Measurements from ENCODE around the gene ANKRD26. TPM values are rescaled to one million over a fixed set of nuclear protein-coding genes. Genes with fewer than 3 reads are reported as not detected.

Gene ANKRD26
- total and polyA plus RNA-seq, 2 of the 13 experiments (the other 11 are each of a cell fraction or from before 2014, with no cell fraction given) = 1.5 to 9.6 TPM

- no peaks in the 10 kb centered on the region for H3K9me3 ChIP-seq (ENCODE audit: low read length)
- BruUV-seq (replicated peaks) = no TSS peak
- FAIRE-seq (no peak), DNase-seq (ENCODE audit: low spot score) (no peak), ATAC-seq (no peak)
- H3K4me1 ChIP-seq (ENCODE audit: insufficient read depth, low read length) = no peaks in the 10 kb centered on the region
- ChIA-PET CTCF (ENCODE audit: low intra/inter-chr PET ratio, low total read pairs) (no interaction called here), POLR2A (no interaction called here)
- no peak overlapping the region for H3K27ac ChIP-seq (ENCODE audit: extremely low read length, insufficient read depth, low read length)
- WGBS (ENCODE audit: low lambda C conversion rate) = 71% methylated on average over 5 of the region's 7 CpGs
- H3K36me3 ChIP-seq (replicated peaks in 1 of 2; ENCODE audit: control insufficient read depth in 1 of 2, insufficient read depth in 2 of 2, low read length in 2 of 2) = no peaks in the 10 kb centered on the region; a peak in 1 of 5 replicates
- H2AFZ ChIP-seq (ENCODE audit: low read length) = no peak overlapping the region
- H3K4me2 ChIP-seq (ENCODE audit: low read depth, low read length) = no peak overlapping the region
- no peak overlapping the region for H3K9ac ChIP-seq (ENCODE audit: insufficient read depth, low read depth, low read length)
- intact Hi-C loops (cut with micrococcal nuclease; ENCODE audit: unreplicated experiment) (no loop called here), in situ Hi-C loops (cut with HindIII; ENCODE audit: extremely low pct_ligation_motif_present, low pct_unique_long_range_greater_than_20kb) (no loop called here)
- H3K27me3 ChIP-seq (ENCODE audit: control insufficient read depth in 1 of 2, insufficient read depth in 2 of 2, low read length in 2 of 2) = no peaks in the 10 kb centered on the region
- H3K79me2 ChIP-seq (ENCODE audit: insufficient read depth, low read length) = no peaks in the 10 kb centered on the region
- no peaks in the 10 kb centered on the region for H4K20me1 ChIP-seq (ENCODE audit: insufficient read depth, low read length)
- H3K4me3 ChIP-seq (replicated peaks in 1 of 3; ENCODE audit: insufficient read depth in 1 of 3, low read depth in 2 of 3, low read length in 3 of 3) = no peak overlapping the region
- no peak for TF ChIP-seq SIX4 (CRISPR knock-in tag; IDR thresholded peaks at IDR 0.05)
- TF ChIP-seq ZBTB33 (CRISPR knock-in tag; IDR thresholded peaks at IDR 0.05) = no peak
- TF ChIP-seq ZNF276 (CRISPR knock-in tag; IDR thresholded peaks at IDR 0.05; ENCODE audit: low read depth) = no peak
- TF ChIP-seq ZGPAT (CRISPR knock-in tag; IDR thresholded peaks at IDR 0.05) = no peak
- TF ChIP-seq ZMYM4 (CRISPR knock-in tag; IDR thresholded peaks at IDR 0.05) = no peak
- no peak for TF ChIP-seq STAT5B (CRISPR knock-in tag; IDR thresholded peaks at IDR 0.05)
- TF ChIP-seq POLR2AphosphoS5 (IDR thresholded peaks at IDR 0.05; ENCODE audit: low read depth, low read length) = no peak
- no peak for TF ChIP-seq ATF3 (CRISPR knock-in tag; IDR thresholded peaks at IDR 0.05)
- no peak for TF ChIP-seq GATAD1 (CRISPR knock-in tag; IDR thresholded peaks at IDR 0.05)
- TF ChIP-seq ZEB1 (IDR thresholded peaks at IDR 0.05; ENCODE audit: insufficient replicate concordance, low read depth) = no peak
- TF ChIP-seq AHDC1 (CRISPR knock-in tag; IDR thresholded peaks at IDR 0.05; ENCODE audit: borderline replicate concordance) = no peak
- no peak for TF ChIP-seq ZNF713 (CRISPR knock-in tag; IDR thresholded peaks at IDR 0.05)
- no peak for TF ChIP-seq ZNF776 (CRISPR knock-in tag; IDR thresholded peaks at IDR 0.05)
- TF ChIP-seq MXD1 (CRISPR knock-in tag; IDR thresholded peaks at IDR 0.05) = no peak
Measured at GRCh38 chr10:26960308-26960707, 140.0 kb downstream of the ANKRD26 start.
